ENCODE measurements around the gene MAP1LC3B.

DNA sequence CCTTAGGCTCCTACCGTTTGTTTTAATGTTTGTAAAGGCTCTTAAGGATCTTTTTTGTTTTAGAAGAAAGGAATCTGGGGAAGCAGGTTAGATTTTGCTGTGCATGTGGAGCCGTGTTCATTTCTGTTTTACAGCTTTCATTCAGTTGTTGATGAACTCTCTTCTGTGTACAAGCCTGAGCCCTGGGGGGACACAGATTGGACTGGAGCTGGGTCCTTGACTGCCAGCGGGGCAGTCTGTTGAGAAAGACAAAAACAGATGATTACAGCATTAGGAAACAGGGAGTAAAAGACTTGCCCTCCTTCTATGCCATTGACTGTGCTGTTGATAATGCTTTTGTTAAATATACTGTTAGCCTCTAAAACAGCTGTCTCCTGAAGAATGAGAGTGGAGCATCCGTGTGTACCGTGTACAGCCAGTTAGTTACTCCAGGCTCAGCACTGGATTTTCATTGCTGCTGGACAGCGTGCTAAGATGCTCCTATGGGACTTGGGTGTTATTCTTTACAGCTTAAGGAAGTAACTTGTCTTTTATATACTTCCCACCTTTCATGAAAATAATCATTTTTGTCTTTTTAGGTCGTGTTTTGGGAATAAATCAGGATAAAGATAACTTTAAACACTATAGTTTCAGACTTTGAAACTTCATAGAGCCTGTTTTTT, 3.2 kb downstream of the MAP1LC3B start:
- TF ChIP-seq, protein P1, sequence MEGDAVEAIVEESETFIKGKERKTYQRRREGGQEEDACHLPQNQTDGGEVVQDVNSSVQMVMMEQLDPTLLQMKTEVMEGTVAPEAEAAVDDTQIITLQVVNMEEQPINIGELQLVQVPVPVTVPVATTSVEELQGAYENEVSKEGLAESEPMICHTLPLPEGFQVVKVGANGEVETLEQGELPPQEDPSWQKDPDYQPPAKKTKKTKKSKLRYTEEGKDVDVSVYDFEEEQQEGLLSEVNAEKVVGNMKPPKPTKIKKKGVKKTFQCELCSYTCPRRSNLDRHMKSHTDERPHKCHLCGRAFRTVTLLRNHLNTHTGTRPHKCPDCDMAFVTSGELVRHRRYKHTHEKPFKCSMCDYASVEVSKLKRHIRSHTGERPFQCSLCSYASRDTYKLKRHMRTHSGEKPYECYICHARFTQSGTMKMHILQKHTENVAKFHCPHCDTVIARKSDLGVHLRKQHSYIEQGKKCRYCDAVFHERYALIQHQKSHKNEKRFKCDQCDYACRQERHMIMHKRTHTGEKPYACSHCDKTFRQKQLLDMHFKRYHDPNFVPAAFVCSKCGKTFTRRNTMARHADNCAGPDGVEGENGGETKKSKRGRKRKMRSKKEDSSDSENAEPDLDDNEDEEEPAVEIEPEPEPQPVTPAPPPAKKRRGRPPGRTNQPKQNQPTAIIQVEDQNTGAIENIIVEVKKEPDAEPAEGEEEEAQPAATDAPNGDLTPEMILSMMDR (IDR thresholded peaks at IDR 0.05), result no peak
- no peak for TF ChIP-seq EZH2 (IDR thresholded peaks at IDR 0.05)
